HEK293 (cell line): ENCODE results near the gene TMEM14C.

Experiments used
- CTCF ChIA-PET: fragments of 350-600 bp; formaldehyde crosslinking; extraction: SDS; loops from one replicate; lab custom pipeline; 2021; ENCODE audit warnings: antibody characterized with exemption; lab: Yijun Ruan, JAX
- POLR2A ChIA-PET: fragments of 300-600 bp; formaldehyde crosslinking; extraction: SDS; loops from one replicate; lab custom pipeline; 2020; ENCODE audit warnings: antibody characterized with exemption, inconsistent platforms; lab: Yijun Ruan, JAX
- H3K27ac ChIP-seq: fragments of 200-500 bp; sonication (Bioruptor generic); 2 replicates; pipeline ENCODE4 v1.5.1; 2014; ENCODE audit warnings: low read depth, low read length, control low read depth, inconsistent platforms; ENCODE audit errors: extremely low read depth
- H3K36me3 ChIP-seq, 2 experiments: fragments of 200-500 bp in 1 of 2; sonication (Bioruptor generic) in 1 of 2; 1 replicate in 1 of 2; 2 replicates in 1 of 2; pipeline ENCODE4 v1.5.1; 2014 to 2017; ENCODE audit warnings: inconsistent platforms in 2 of 2, low read length in 2 of 2; ENCODE audit not compliant: control insufficient read depth in 2 of 2, insufficient read depth in 1 of 2
- H3K4me1 ChIP-seq: fragments of 200-500 bp; sonication (Bioruptor generic); 2 replicates; pipeline ENCODE4 v1.5.1; 2014; ENCODE audit warnings: mild to moderate bottlenecking, low read length, inconsistent platforms; ENCODE audit not compliant: control insufficient read depth, insufficient read depth
- H3K4me3 ChIP-seq: 2 replicates; pipeline ENCODE4 v1.5.1; 2011; ENCODE audit warnings: low read depth, mild to moderate bottlenecking, control low read depth, low read length, moderate library complexity
- H3K9me3 ChIP-seq: fragments of 200-500 bp; sonication (Bioruptor generic); 2 replicates; pipeline ENCODE4 v1.5.1; 2014; ENCODE audit warnings: low read depth, low read length, inconsistent platforms; ENCODE audit not compliant: control insufficient read depth, insufficient read depth
- FEZF1 ChIP-seq: fragments of 450-650 bp; formaldehyde crosslinking; IDR thresholded peaks from 2 replicates; pipeline ENCODE4 v1.5.1; 2016; ENCODE audit warnings: missing biosample characterization, missing genetic modification characterization
- KLF10 ChIP-seq: fragments of 450-650 bp; IDR thresholded peaks from 2 replicates; pipeline ENCODE4 v1.5.1; 2018; ENCODE audit warnings: missing biosample characterization, mild to moderate bottlenecking, missing genetic modification characterization
- KLF9 ChIP-seq: fragments of 450-650 bp; formaldehyde crosslinking; IDR thresholded peaks from 2 replicates; pipeline ENCODE4 v1.5.1; 2016; ENCODE audit warnings: missing biosample characterization, missing genetic modification characterization, low read depth
- OVOL3 ChIP-seq: fragments of 450-650 bp; formaldehyde crosslinking; IDR thresholded peaks from 2 replicates; pipeline ENCODE4 v1.5.1; 2016; ENCODE audit warnings: missing biosample characterization, missing genetic modification characterization
- PRDM1 ChIP-seq: fragments of 450-650 bp; formaldehyde crosslinking; IDR thresholded peaks from 2 replicates; pipeline ENCODE4; 2016; ENCODE audit warnings: missing biosample characterization, missing genetic modification characterization
- WT1 ChIP-seq: fragments of 450-650 bp; formaldehyde crosslinking; IDR thresholded peaks from 2 replicates; pipeline ENCODE4 v1.5.1; 2016; ENCODE audit warnings: missing biosample characterization, missing genetic modification characterization
- ZBTB21 ChIP-seq: fragments of 450-650 bp; formaldehyde crosslinking; IDR thresholded peaks from 2 replicates; pipeline ENCODE4 v1.5.1; 2017; ENCODE audit warnings: missing biosample characterization, missing genetic modification characterization
- ZEB2 ChIP-seq: fragments of 450-650 bp; formaldehyde crosslinking; IDR thresholded peaks from 2 replicates; pipeline ENCODE4 v1.5.1; 2016; ENCODE audit warnings: missing biosample characterization, missing genetic modification characterization
- ZFP37 ChIP-seq: fragments of 450-650 bp; formaldehyde crosslinking; IDR thresholded peaks from 2 replicates; pipeline ENCODE4 v1.5.1; 2016; ENCODE audit warnings: missing biosample characterization, missing genetic modification characterization
- ZNF2 ChIP-seq: fragments of 450-650 bp; formaldehyde crosslinking; IDR thresholded peaks from 2 replicates; pipeline ENCODE4 v1.5.1; 2016; ENCODE audit warnings: missing biosample characterization, missing genetic modification characterization
- ZNF223 ChIP-seq: fragments of 450-650 bp; formaldehyde crosslinking; IDR thresholded peaks from 2 replicates; pipeline ENCODE4 v1.5.1; 2016; ENCODE audit warnings: missing biosample characterization, missing genetic modification characterization
- ZNF24 ChIP-seq: fragments of 450-650 bp; formaldehyde crosslinking; IDR thresholded peaks from 2 replicates; pipeline ENCODE4 v1.5.1; 2016; ENCODE audit warnings: missing biosample characterization, missing genetic modification characterization
- ZNF248 ChIP-seq: fragments of 450-650 bp; formaldehyde crosslinking; IDR thresholded peaks from 2 replicates; pipeline ENCODE4 v1.5.1; 2017; ENCODE audit warnings: missing biosample characterization, missing genetic modification characterization
- ZNF280C ChIP-seq: fragments of 450-650 bp; formaldehyde crosslinking; IDR thresholded peaks from 2 replicates; pipeline ENCODE4 v1.5.1; 2016; ENCODE audit warnings: missing biosample characterization, missing genetic modification characterization
- ZNF311 ChIP-seq: fragments of 450-650 bp; formaldehyde crosslinking; IDR thresholded peaks from 2 replicates; pipeline ENCODE4 v1.5.1; 2017; ENCODE audit warnings: missing biosample characterization, missing genetic modification characterization, borderline replicate concordance
- ZNF416 ChIP-seq: fragments of 450-650 bp; formaldehyde crosslinking; IDR thresholded peaks from 2 replicates; pipeline ENCODE4 v1.5.1; 2016; ENCODE audit warnings: missing biosample characterization, missing genetic modification characterization
- ZNF521 ChIP-seq: fragments of 450-650 bp; formaldehyde crosslinking; IDR thresholded peaks from 2 replicates; pipeline ENCODE4 v1.5.1; 2017; ENCODE audit warnings: missing biosample characterization, mild to moderate bottlenecking, missing genetic modification characterization
- ZNF555 ChIP-seq: fragments of 450-650 bp; formaldehyde crosslinking; conservative IDR thresholded peaks from 2 replicates; pipeline ENCODE4 v1.5.1; 2017; ENCODE audit warnings: missing biosample characterization, mild to moderate bottlenecking, missing genetic modification characterization, inconsistent platforms
- ZNF560 ChIP-seq: fragments of 450-650 bp; formaldehyde crosslinking; IDR thresholded peaks from 2 replicates; pipeline ENCODE4 v1.5.1; 2017; ENCODE audit warnings: missing biosample characterization, missing genetic modification characterization, borderline replicate concordance
- ZNF701 ChIP-seq: fragments of 450-650 bp; formaldehyde crosslinking; IDR thresholded peaks from 2 replicates; pipeline ENCODE4 v1.5.1; 2016; ENCODE audit warnings: missing biosample characterization, missing genetic modification characterization
- ZNF843 ChIP-seq: fragments of 450-650 bp; formaldehyde crosslinking; IDR thresholded peaks from 2 replicates; pipeline ENCODE4 v1.5.1; 2016; ENCODE audit warnings: missing biosample characterization, missing genetic modification characterization
- ZSCAN23 ChIP-seq: fragments of 450-650 bp; formaldehyde crosslinking; IDR thresholded peaks from 2 replicates; pipeline ENCODE4 v1.5.1; 2016; ENCODE audit warnings: missing biosample characterization, missing genetic modification characterization

Gene TMEM14C

DNA sequence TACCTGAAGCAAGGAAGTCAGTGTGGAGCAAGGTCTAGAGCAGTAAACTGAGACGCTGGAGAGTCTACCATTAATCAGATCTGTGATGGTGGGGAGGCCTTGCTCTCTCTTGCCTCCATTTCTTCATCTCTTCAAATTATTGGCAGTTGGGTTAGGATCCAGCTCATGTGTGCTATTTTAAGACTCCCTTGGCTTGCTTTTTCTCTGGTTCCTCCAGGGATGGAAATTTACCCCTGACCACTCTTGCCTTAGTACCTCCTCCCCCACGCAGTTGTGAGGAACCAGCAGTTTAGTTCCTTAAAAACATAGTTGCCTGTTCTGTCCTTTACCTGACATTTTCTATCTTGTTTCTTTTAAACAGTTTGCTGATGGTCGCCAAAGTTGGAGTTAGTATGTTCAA lies 7.4 kb downstream of the TMEM14C start:
- CTCF ChIA-PET, result no interaction called here
- no peaks in the 10 kb centered on the region for H3K9me3 ChIP-seq
- TF ChIP-seq ZNF701 (tag by site-specific recombination) (no peak), ZFP37 (no peak), ZNF843 (tag by site-specific recombination) (no peak), ZNF555 (no peak), ZNF248 (tag by site-specific recombination) (no peak), ZNF2 (tag by site-specific recombination) (no peak), ZEB2 (tag by site-specific recombination) (no peak), WT1 (tag by site-specific recombination) (no peak), KLF9 (tag by site-specific recombination) (no peak), ZBTB21 (tag by site-specific recombination) (no peak), ZNF521 (no peak), ZNF280C (tag by site-specific recombination) (no peak), ZNF223 (no peak), ZNF560 (no peak), ZNF311 (no peak)
- no peaks in the 10 kb centered on the region for H3K4me1 ChIP-seq
- H3K36me3 ChIP-seq, result peaks cover 21 to 67% of the 10 kb centered on the region in 2 experiments
- POLR2A ChIA-PET, result interaction anchor here (1.8 kb wide), 1 partner anchor 12 kb away, joined by 5 read pairs; no protein-coding TSS in a partner anchor
- no peak overlapping the region for H3K27ac ChIP-seq
- H3K4me3 ChIP-seq, result no peak overlapping the region

DNA sequence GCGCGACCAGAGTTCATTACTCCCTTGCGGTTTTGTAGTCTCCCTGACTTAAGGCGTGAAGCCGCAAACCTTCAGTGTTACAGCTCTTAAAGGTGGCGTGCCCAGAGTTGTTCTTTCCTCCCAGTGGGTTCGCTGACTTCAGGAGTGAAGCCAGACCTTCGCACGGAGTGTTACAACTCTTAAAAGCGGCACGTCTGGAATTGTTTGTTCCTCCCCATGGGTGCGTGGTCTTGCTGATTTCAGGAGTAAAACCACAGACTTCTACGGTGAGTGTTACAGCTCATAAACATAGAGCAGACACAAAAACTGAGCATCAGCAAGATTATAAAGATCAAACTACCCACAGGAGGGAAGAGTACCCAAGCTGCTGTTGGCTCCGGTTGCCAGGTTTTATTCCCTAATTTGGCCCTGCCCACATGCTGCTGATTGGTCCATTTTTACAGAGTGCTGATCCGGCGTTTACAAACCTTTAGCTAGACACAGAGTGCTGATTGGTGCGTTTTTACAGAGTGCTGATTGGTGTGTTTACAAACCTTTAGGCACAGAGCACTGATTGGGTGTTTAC lies 10.4 kb downstream of the TMEM14C start:
- no peaks in the 10 kb centered on the region for H3K4me1 ChIP-seq
- H3K9me3 ChIP-seq, result no peaks in the 10 kb centered on the region
- no peak overlapping the region for H3K4me3 ChIP-seq
- peaks cover 21 to 48% of the 10 kb centered on the region in 2 experiments for H3K36me3 ChIP-seq
- POLR2A ChIA-PET, result interaction anchor here (1.3 to 6.7 kb wide), 3 partner anchors 9 to 14 kb away, joined by 4 to 53 read pairs (median 10); partner anchors contain the start of genes TMEM14B and TMEM14C
- CTCF ChIA-PET, result interaction anchor here (0.6 to 1.4 kb wide), 3 partner anchors 12 to 69 kb away, joined by 3 read pairs; no protein-coding TSS in a partner anchor
- TF ChIP-seq FEZF1 (tag by site-specific recombination) (0 out of 2 replicates have a peak, but pooled peaks have one; percentile 13), ZNF24 (tag by site-specific recombination) (no peak)
- H3K27ac ChIP-seq, result no peak overlapping the region

GRCh38 chr6:10733863-10734262 lies 11.0 kb downstream of the TMEM14C start:
- ChIA-PET CTCF (interaction anchor here (1.2 to 1.4 kb wide), 3 partner anchors 26 to 68 kb away, joined by 3 to 4 read pairs (median 3); no protein-coding TSS in a partner anchor), POLR2A (interaction anchor here (2.2 to 6.7 kb wide), 2 partner anchors 8 to 10 kb away, joined by 10 to 53 read pairs; partner anchors contain the start of gene TMEM14C)
- H3K4me3 ChIP-seq, result no peak overlapping the region
- H3K4me1 ChIP-seq, result no peaks in the 10 kb centered on the region
- no peak overlapping the region for H3K27ac ChIP-seq
- peaks cover 21 to 41% of the 10 kb centered on the region in 2 experiments for H3K36me3 ChIP-seq
- TF ChIP-seq KLF10 (tag by site-specific recombination) (no peak), PRDM1 (tag by site-specific recombination) (no peak), OVOL3 (tag by site-specific recombination) (no peak), ZSCAN23 (tag by site-specific recombination) (no peak), ZNF416 (no peak)
- H3K9me3 ChIP-seq, result no peaks in the 10 kb centered on the region
